GM12874 (cell line): Measurements from ENCODE around the gene AQP2.

Experiments used
- CTCF ChIP-seq: IDR thresholded peaks from 2 replicates; pipeline ENCODE4 v1.5.1; 2011; ENCODE audit warnings: low read depth, mild to moderate bottlenecking, control low read depth, low read length, moderate library complexity; ENCODE audit not compliant: insufficient read depth

The AQP2 gene

GRCh38 chr12:49928471-49928870 lies 22.1 kb upstream of the AQP2 start:
- TF ChIP-seq CTCF, result no peak

DNA sequence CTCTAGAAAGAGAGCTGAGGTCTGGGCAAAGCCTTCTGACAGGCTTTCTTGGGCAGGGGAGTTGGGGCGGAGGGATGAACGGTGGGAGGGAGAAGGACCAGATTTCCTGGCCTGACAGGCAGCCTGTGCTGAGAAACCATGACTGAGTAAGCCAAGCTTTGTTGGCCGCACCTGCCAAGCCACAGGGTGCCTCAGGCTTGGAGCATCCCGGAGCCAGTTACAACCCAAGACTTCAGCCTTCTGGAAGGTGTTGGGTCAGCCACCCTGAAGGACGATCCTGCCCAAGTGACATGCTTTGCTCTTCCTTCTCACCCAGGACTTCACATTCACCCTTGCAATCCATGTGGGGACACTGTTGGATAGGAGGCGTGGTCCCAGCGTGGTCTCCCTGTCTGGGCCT lies 21.0 kb upstream of the AQP2 start:
- no peak for TF ChIP-seq CTCF

DNA sequence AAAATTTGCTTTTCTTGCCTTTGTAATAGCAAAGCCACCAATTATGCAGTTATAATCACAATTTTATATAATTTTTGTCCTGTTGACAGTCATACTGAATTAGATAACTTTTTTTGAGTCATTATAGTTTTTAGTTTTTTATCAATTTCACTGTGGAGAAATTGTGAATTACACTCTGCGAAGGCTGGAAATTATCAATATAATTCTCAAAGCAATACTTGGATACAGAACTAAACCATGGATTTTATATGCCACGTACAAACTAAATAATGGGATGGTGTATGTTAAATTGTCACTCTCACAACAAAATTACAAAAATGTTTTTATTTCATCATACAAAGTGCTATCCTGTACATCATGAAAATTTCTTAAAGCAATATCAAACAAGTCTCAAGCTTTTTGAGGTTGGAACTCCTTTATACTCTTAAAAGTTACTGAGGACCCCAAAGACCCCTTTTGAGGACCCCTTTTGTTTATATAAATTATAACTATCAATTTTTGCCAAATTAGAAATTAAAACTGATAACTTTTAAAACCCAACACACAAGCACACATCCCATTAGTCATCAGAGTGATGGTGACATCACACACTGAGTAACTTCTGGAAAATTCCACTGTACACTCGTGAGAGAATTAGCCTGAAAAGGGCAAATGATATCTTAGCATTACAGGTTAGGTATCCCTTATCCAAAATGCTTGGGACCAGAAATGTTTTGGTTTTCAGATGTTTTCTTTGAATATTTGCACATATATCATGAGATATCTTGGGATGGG lies 19.8 kb upstream of the AQP2 start:
- no peak for TF ChIP-seq CTCF

GRCh38 chr12:49932023-49932422 lies 18.5 kb upstream of the AQP2 start:
- no peak for TF ChIP-seq CTCF

DNA sequence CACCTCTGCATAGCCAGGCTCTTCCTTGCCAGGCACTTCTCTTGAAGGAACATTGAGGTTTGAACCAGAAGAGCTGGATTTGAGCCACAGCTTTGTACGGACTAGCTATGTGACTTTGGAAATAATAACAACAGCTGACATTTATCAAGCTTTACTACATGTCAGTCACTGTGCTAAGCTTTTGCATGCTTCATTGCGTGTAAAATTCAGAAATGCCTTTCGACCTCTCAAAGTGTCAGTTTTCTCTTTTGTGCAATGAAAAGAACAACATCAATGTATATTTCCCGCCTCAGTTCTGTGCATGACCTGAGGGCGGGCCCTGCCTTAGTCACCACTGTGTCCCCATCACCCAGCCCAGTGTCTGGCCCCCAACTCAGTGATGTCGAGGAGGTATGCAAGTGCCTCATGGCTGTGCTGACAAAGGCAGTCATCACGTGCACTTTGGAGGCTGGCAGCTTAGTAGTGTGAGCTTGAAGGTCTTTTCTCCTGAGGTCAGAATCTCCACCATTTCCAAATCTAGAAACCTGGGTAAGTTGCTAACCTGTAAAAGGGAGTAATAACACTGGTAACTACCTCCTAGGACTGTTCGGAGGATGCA lies 17.9 kb upstream of the AQP2 start:
- no peak for TF ChIP-seq CTCF

DNA sequence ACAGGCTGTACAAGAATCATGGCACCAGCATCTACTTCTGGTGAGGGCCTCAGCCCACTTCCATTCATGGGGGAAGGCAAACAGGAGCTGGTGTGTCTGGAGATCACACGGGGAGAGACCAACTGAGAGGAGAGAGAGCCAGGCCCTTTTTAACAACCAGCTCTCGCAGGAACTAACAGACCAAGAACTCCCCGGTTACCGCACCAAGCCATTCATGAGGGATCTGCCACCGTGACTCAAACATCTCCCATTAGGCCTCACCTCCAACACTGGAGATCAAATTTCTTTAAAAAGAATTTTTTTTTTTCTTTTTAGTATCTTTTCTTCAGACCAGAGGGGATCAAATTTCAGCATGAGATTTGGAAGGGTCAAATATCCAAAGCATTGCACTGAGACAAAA lies 16.7 kb upstream of the AQP2 start:
- TF ChIP-seq CTCF, result no peak

DNA sequence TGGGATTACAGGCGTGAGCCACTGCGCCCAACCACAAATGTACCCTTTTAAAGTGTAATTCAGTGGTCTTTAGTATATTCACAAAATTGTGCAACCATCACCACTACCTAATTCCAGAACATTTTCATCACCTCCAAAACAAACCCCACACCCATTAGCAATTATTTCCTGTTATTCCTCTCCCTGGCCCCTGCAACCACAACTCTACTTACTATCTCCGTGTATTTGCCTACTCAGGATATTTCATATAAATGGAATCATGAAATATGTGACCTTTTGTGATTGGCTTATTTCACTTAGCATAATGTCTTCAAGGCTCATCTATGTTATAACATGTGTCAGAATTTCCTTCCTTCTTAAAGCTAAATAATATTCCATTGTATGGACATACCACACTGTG lies 16.0 kb upstream of the AQP2 start:
- TF ChIP-seq CTCF, result no peak
